GM23338 (cell line): Measurements from ENCODE around the gene PNMA1. TPM values are rescaled to one million over a fixed set of nuclear protein-coding genes. Genes with fewer than 3 reads are reported as not detected.

Experiments
- ATAC-seq: fragments of 200-7000 bp; cut with Tn5 transposase; 3 replicates; pipeline ENCODE4 v1.9.1; 2020
- DNase-seq: peaks from one replicate; pipeline ENCODE4 v3.0.0-alpha.2; 2015; ENCODE audit warnings: low spot score
- H2AFZ ChIP-seq: fragments of 200-600 bp; sonication (generic); 2 replicates; pipeline ENCODE4 v1.8.0; 2016; ENCODE audit warnings: antibody characterized with exemption, mild to moderate bottlenecking, moderate library complexity
- H3F3A ChIP-seq: fragments of 200-600 bp; sonication (generic); replicated peaks from 2 replicates; pipeline ENCODE4 v1.8.0; 2017; ENCODE audit warnings: antibody characterized with exemption, mixed run types, low read depth
- H3K27ac ChIP-seq: fragments of 200-600 bp; sonication (generic); 2 replicates; pipeline ENCODE4 v1.6.1; 2016; ENCODE audit warnings: low read depth
- H3K27me3 ChIP-seq: fragments of 200-600 bp; sonication (generic); 2 replicates; pipeline ENCODE4 v1.8.0; 2016; ENCODE audit warnings: mild to moderate bottlenecking, mixed run types, moderate library complexity; ENCODE audit not compliant: insufficient read depth
- H3K36me3 ChIP-seq: fragments of 200-600 bp; sonication (generic); 2 replicates; pipeline ENCODE4 v1.8.0; 2016; ENCODE audit warnings: mild to moderate bottlenecking; ENCODE audit not compliant: insufficient read depth
- H3K4me1 ChIP-seq: fragments of 200-600 bp; sonication (generic); 2 replicates; pipeline ENCODE4 v1.8.0; 2016; ENCODE audit warnings: mild to moderate bottlenecking, moderate library complexity; ENCODE audit not compliant: insufficient read depth
- H3K4me2 ChIP-seq: fragments of 200-600 bp; sonication (generic); 2 replicates; pipeline ENCODE4 v1.7.1; 2017; ENCODE audit warnings: mixed run types
- H3K4me3 ChIP-seq: fragments of 200-600 bp; sonication (generic); 2 replicates; pipeline ENCODE4 v1.6.1; 2016; ENCODE audit warnings: mixed run types
- H3K79me2 ChIP-seq: fragments of 200-600 bp; sonication (generic); replicated peaks from 2 replicates; pipeline ENCODE4 v1.8.0; 2017; ENCODE audit warnings: mild to moderate bottlenecking; ENCODE audit not compliant: insufficient read depth
- H3K9me2 ChIP-seq: fragments of 200-600 bp; sonication (generic); 2 replicates; pipeline ENCODE4 v1.8.0; 2017; ENCODE audit not compliant: insufficient read depth
- H4K20me1 ChIP-seq: fragments of 200-600 bp; sonication (generic); replicated peaks from 2 replicates; pipeline ENCODE4 v1.8.0; 2017; ENCODE audit warnings: mild to moderate bottlenecking; ENCODE audit not compliant: insufficient read depth
- H3K27ac Mint-ChIP-seq: 2 replicates; pipeline ENCODE4 v1.8.0; 2020; ENCODE audit warnings: inconsistent platforms, mild to moderate bottlenecking, moderate library complexity, mixed read lengths
- H3K27me3 Mint-ChIP-seq: 3 replicates; pipeline ENCODE4 v1.8.0; 2022; ENCODE audit warnings: low read depth, mild to moderate bottlenecking, moderate library complexity, mixed read lengths, inconsistent platforms; ENCODE audit not compliant: insufficient read depth, poor library complexity
- H3K36me3 Mint-ChIP-seq: 3 replicates; pipeline ENCODE4 v1.8.0; 2021; ENCODE audit warnings: low read depth, mild to moderate bottlenecking, inconsistent platforms, moderate library complexity, mixed read lengths
- H3K4me1 Mint-ChIP-seq: 3 replicates; pipeline ENCODE4 v1.8.0; 2020; ENCODE audit warnings: mild to moderate bottlenecking, inconsistent platforms, mixed read lengths
- H3K4me3 Mint-ChIP-seq: 3 replicates; pipeline ENCODE4 v1.8.0; 2021; ENCODE audit warnings: moderate library complexity, mild to moderate bottlenecking, inconsistent platforms, mixed read lengths
- H3K9me3 Mint-ChIP-seq: 3 replicates; pipeline ENCODE4 v1.8.0; 2020; ENCODE audit warnings: moderate library complexity, mild to moderate bottlenecking, inconsistent platforms, mixed read lengths
- ETS1 ChIP-seq: IDR thresholded peaks from 2 replicates; pipeline ENCODE4 v1.6.1; 2016; ENCODE audit warnings: antibody characterized with exemption
- EZH2phosphoT487 ChIP-seq: fragments of 200-600 bp; sonication (generic); IDR thresholded peaks from one replicate; pipeline ENCODE4 v1.8.1; 2018; ENCODE audit warnings: antibody characterized with exemption; ENCODE audit not compliant: unreplicated experiment
- REST ChIP-seq: IDR thresholded peaks from one replicate; pipeline ENCODE4 v1.6.1; 2018; ENCODE audit warnings: antibody characterized with exemption; ENCODE audit not compliant: unreplicated experiment
- ZNF114 ChIP-seq: fragments of 250-450 bp; sonication (Bioruptor Pico); IDR thresholded peaks from 2 replicates; pipeline ENCODE4 v1.5.0; 2020; ENCODE audit warnings: mild to moderate bottlenecking, moderate library complexity
- ZNF462 ChIP-seq: fragments of 250-450 bp; sonication (Bioruptor Pico); IDR thresholded peaks from 2 replicates; pipeline ENCODE4 v1.5.0; 2020; ENCODE audit warnings: mild to moderate bottlenecking, moderate library complexity
- polyA plus RNA-seq: library from polyadenylated mRNA; unstranded; fragments of >200 nt; fragmentation: Nextera tagmentation; extraction: Ambion mirVana; gene quantifications from 2 replicates; pipeline ENCODE4 v1.2.1, GENCODE V29; 2016
- total RNA-seq: library from RNA; depleted of rRNA; stranded (reverse); fragments of >200 nt; shearing (Covaris generic); gene quantifications from 2 replicates; pipeline ENCODE4 v1.2.3, GENCODE V29; 2014

Gene PNMA1
- total and polyA plus RNA-seq, 2 experiments from 2014 or later: 18.2 to 32.9 TPM

- TF ChIP-seq ZNF462 (CRISPR knock-in tag) (no peak), ZNF114 (CRISPR knock-in tag) (no peak), REST (no peak), ETS1 (no peak)
Measured at GRCh38 chr14:73695082-73695481, 19.1 kb downstream of the PNMA1 start (continued).

GRCh38 chr14:73694083-73694482 is 20.1 kb downstream of the PNMA1 start:
- H3K4me3 Mint-ChIP-seq: no peak overlapping the region
- H3K9me3 Mint-ChIP-seq: no peaks in the 10 kb centered on the region
- H3K79me2 ChIP-seq: no peaks in the 10 kb centered on the region
- TF ChIP-seq EZH2phosphoT487: no peak

More at GRCh38 chr14:73694083-73694482, 20.1 kb downstream of the PNMA1 start:
- Histone ChIP-seq H3K9me2 (no peaks in the 10 kb centered on the region), H3K27ac (no peak overlapping the region), H3K4me1 (no peaks in the 10 kb centered on the region), H3K27me3 (no peaks in the 10 kb centered on the region), H3K4me3 (no peak overlapping the region), H3K4me2 (no peak overlapping the region), H3K36me3 (no peaks in the 10 kb centered on the region), H3F3A (no peaks in the 10 kb centered on the region), H2AFZ (no peak overlapping the region), H4K20me1 (no peaks in the 10 kb centered on the region; the same call in 1 of the 2 replicates)
- peaks cover 8% of the 10 kb centered on the region; the same call in 2 of the 3 replicates for H3K36me3 Mint-ChIP-seq
- no peak overlapping the region for H3K27ac Mint-ChIP-seq
- H3K4me1 Mint-ChIP-seq: no peaks in the 10 kb centered on the region
- ATAC-seq: no peak
- H3K27me3 Mint-ChIP-seq: peaks cover 3% of the 10 kb centered on the region
- no peak for DNase-seq
